Neutrophil (primary cell): Measurements from ENCODE around the gene POLR1H.

Experiments
- H3K27ac ChIP-seq: fragments of 200-600 bp; sonication (generic); 2 replicates; pipeline ENCODE4 v1.5.1; 2016; ENCODE audit warnings: mild to moderate bottlenecking, moderate library complexity
- H3K27me3 ChIP-seq: fragments of 200-600 bp; sonication (generic); 2 replicates; pipeline ENCODE4 v1.6.0; 2016; ENCODE audit warnings: mild to moderate bottlenecking
- H3K36me3 ChIP-seq: fragments of 200-600 bp; sonication (generic); 2 replicates; pipeline ENCODE4 v1.5.1; 2017
- H3K4me1 ChIP-seq, 2 experiments: fragments of 200-600 bp in 1 of 2; sonication (generic) in 1 of 2; 1 replicate in 1 of 2; 2 replicates in 1 of 2; pipeline versions ENCODE4 v1.5.1 to v1.6.1; 2013 to 2016; ENCODE audit warnings: low read depth in 1 of 2, low read length in 1 of 2, mild to moderate bottlenecking in 1 of 2, moderate library complexity in 1 of 2; ENCODE audit not compliant: control insufficient read depth in 1 of 2, insufficient read depth in 1 of 2
- H3K4me3 ChIP-seq, 2 experiments: fragments of 200-600 bp in 1 of 2; sonication (generic) in 1 of 2; 1 replicate in 1 of 2; 2 replicates in 1 of 2; pipeline ENCODE4 v1.5.1; 2013 to 2016; ENCODE audit warnings: low read depth in 1 of 2, low read length in 1 of 2, mild to moderate bottlenecking in 1 of 2, moderate library complexity in 1 of 2
- H3K9me3 ChIP-seq: fragments of 200-600 bp; sonication (generic); 2 replicates; pipeline ENCODE4 v1.5.1; 2016
- CTCF ChIP-seq: fragments of 200-600 bp; sonication (generic); IDR thresholded peaks from 2 replicates; pipeline ENCODE4 v1.5.1; 2016; ENCODE audit warnings: antibody characterized with exemption

POLR1H gene

GRCh38 chr6:30093951-30094661, 33.0 kb downstream of the POLR1H start:
- no peaks in the 10 kb centered on the region for H3K4me1 ChIP-seq
- H3K27me3 ChIP-seq = peaks cover 100% of the 10 kb centered on the region
- no peaks in the 10 kb centered on the region for H3K36me3 ChIP-seq
- TF ChIP-seq CTCF = no peak
- H3K9me3 ChIP-seq = no peaks in the 10 kb centered on the region
- no peak overlapping the region for H3K4me3 ChIP-seq
- no peak overlapping the region for H3K27ac ChIP-seq

- H3K27ac ChIP-seq = no peak overlapping the region
- H3K4me1 ChIP-seq = peaks cover 11 to 15% of the 10 kb centered on the region in 2 experiments
- H3K36me3 ChIP-seq = no peaks in the 10 kb centered on the region
- TF ChIP-seq CTCF = no peak
- H3K9me3 ChIP-seq = no peaks in the 10 kb centered on the region
- H3K4me3 ChIP-seq = no peak overlapping the region
- peaks cover 100% of the 10 kb centered on the region for H3K27me3 ChIP-seq
Measured at GRCh38 chr6:30096829-30097228, 35.8 kb downstream of the POLR1H start.

- peaks cover 100% of the 10 kb centered on the region for H3K27me3 ChIP-seq
- no peak overlapping the region for H3K4me3 ChIP-seq
- peaks cover 24 to 28% of the 10 kb centered on the region in 2 experiments for H3K4me1 ChIP-seq
- no peaks in the 10 kb centered on the region for H3K36me3 ChIP-seq
- no peaks in the 10 kb centered on the region for H3K9me3 ChIP-seq
- TF ChIP-seq CTCF = no peak
- no peak overlapping the region for H3K27ac ChIP-seq
Measured at GRCh38 chr6:30097902-30098768, 37.1 kb downstream of the POLR1H start.

- no peaks in the 10 kb centered on the region for H3K9me3 ChIP-seq
- H3K36me3 ChIP-seq = no peaks in the 10 kb centered on the region
- peaks cover 30 to 34% of the 10 kb centered on the region in 2 experiments for H3K4me1 ChIP-seq
- H3K27ac ChIP-seq = no peak overlapping the region
- no peak overlapping the region for H3K4me3 ChIP-seq
- peaks cover 100% of the 10 kb centered on the region for H3K27me3 ChIP-seq
- TF ChIP-seq CTCF = no peak
Measured at GRCh38 chr6:30100154-30100553, 39.1 kb downstream of the POLR1H start.

GRCh38 chr6:30100585-30101443, 39.7 kb downstream of the POLR1H start:
- no peak overlapping the region for H3K27ac ChIP-seq
- TF ChIP-seq CTCF = no peak

More at GRCh38 chr6:30100585-30101443, 39.7 kb downstream of the POLR1H start:
- H3K4me3 ChIP-seq = peak overlapping the region; percentile 59 to 66
- H3K4me1 ChIP-seq = peaks cover 30 to 34% of the 10 kb centered on the region in 2 experiments
- no peaks in the 10 kb centered on the region for H3K36me3 ChIP-seq
- no peaks in the 10 kb centered on the region for H3K9me3 ChIP-seq
- H3K27me3 ChIP-seq = peaks cover 100% of the 10 kb centered on the region
